AG09319 (cell line): ENCODE measurements around the gene CDK19.

Source experiments
- DNase-seq: peaks from one replicate; pipeline ENCODE4 v3.0.0-alpha.2; 2010; ENCODE audit warnings: low read depth; ENCODE audit errors: extremely low read depth
- TF ChIP-seq, protein P1 (sequence below): IDR thresholded peaks from 2 replicates; pipeline ENCODE4 v1.5.1; 2011; ENCODE audit warnings: low read depth, mild to moderate bottlenecking, inconsistent platforms, low read length, moderate library complexity

CDK19 gene

DNA sequence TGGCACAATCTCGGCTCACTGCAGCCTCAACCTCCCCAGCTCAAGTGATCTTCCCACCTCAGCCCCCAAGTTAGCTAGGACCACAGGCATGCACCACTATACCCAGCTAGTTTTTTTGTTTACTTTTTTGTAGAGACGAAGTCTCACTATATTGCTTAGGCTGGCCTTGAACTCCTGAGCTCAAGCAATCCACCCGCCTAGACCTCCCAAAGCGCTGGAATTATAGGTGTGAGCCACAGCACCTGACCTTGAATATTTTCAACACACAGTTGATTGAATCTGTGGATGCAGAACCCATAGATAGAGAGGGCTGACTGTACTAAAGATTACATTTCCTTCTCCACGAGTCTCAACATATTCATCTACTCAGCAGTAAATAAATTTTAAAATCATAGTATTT, 15.6 kb downstream of the CDK19 start:
- no peak for DNase-seq

DNA sequence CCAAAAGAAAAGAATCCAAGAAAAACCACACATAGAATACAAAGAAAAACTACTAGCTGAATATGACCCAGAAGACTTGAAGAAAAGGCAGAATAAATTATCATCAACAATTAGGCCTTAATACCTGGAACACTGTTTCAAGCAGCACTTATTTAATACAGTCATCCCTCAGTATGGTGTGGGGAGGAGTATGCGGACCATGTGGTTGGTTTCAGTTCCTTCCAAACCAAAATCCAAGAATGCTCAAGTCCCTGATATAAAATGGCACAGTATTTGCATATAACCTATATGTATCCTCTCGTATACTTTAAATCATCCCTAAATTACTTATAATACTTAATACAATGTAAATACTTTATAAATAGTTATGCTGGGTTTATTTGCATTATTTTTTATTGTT, 16.1 kb downstream of the CDK19 start:
- TF ChIP-seq, protein P1, sequence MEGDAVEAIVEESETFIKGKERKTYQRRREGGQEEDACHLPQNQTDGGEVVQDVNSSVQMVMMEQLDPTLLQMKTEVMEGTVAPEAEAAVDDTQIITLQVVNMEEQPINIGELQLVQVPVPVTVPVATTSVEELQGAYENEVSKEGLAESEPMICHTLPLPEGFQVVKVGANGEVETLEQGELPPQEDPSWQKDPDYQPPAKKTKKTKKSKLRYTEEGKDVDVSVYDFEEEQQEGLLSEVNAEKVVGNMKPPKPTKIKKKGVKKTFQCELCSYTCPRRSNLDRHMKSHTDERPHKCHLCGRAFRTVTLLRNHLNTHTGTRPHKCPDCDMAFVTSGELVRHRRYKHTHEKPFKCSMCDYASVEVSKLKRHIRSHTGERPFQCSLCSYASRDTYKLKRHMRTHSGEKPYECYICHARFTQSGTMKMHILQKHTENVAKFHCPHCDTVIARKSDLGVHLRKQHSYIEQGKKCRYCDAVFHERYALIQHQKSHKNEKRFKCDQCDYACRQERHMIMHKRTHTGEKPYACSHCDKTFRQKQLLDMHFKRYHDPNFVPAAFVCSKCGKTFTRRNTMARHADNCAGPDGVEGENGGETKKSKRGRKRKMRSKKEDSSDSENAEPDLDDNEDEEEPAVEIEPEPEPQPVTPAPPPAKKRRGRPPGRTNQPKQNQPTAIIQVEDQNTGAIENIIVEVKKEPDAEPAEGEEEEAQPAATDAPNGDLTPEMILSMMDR = no peak
- no peak for DNase-seq

More for the DNA sequence above, 15.6 kb downstream of the CDK19 start:
- TF ChIP-seq, protein P1 = no peak

DNA sequence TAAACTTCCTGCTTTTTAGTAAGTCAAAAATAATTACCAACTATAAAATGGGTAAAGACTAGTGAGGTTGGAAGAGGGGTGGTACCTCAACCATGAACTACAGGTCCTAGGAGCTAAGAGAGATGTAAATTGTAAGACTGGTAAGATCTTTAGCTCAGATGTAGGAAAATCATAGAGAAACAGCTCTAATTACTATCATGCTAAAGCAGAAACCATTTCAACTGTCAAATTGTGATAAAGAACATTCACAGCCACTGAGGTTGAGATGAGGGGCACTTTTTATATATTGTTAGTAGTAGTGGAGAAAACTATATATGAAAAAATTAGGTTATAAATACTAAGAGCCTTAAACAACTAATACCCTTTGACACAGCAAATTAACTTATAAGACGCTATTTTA, 20.0 kb downstream of the CDK19 start:
- TF ChIP-seq, protein P1 = no peak

DNA sequence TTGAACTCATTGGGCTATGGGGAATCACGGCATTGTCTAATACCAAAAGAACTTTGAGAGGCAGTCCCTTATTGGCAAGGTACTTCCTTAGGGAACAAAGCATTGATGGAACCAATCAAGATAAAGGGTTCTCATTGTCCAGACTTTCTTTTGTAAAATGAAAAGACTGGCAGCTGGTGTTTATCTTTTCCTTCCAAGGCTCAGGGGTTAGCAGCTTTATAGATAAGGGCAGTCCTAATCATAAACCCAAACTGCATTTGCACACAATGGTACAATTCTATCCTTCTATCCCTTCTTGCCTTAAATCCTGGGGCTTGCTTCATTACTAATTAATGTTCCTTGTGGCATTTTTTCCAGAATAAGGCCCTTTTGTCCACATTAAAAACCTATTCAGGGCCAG, 28.6 kb downstream of the CDK19 start:
- TF ChIP-seq, protein P1 = no peak
- no peak for DNase-seq

More for the DNA sequence above, 20.0 kb downstream of the CDK19 start:
- DNase-seq = no peak

DNA sequence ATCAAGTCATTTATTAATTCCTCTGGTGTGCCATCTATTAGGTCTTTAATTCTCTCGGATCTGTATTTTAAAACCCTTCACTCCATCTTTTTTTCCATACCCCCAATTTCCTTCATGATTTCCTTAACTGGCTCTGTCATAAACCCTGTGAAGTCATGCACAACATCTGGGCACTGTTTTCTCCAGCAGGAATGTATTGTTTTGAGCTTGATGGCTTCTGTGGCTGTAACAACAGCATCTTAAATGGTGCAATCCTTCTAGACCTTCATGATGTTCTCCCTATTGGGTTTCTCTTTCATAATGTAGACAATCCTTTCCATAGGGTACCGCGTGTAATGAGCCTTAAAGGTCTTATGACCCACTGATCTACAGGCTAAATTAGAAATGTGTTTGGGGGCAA, 29.0 kb downstream of the CDK19 start:
- TF ChIP-seq, protein P1 = no peak
- no peak for DNase-seq

DNA sequence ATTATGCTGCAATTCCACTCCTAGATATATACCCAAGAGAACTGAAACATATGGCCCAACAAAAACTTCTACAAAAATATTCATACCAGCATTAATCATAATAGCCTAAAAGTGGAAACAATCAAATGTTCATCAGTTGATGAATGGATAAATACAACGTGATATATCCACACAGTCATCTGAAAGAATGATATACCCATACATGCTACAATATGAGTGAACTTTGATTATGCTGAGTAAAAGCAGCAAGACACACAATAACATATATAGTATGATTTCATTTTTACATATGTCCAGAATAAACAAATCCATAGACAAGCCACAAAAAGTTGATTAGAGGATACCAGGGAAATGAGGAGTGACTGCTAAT, 30.7 kb downstream of the CDK19 start:
- DNase-seq = no peak
- TF ChIP-seq, protein P1 = no peak

DNA sequence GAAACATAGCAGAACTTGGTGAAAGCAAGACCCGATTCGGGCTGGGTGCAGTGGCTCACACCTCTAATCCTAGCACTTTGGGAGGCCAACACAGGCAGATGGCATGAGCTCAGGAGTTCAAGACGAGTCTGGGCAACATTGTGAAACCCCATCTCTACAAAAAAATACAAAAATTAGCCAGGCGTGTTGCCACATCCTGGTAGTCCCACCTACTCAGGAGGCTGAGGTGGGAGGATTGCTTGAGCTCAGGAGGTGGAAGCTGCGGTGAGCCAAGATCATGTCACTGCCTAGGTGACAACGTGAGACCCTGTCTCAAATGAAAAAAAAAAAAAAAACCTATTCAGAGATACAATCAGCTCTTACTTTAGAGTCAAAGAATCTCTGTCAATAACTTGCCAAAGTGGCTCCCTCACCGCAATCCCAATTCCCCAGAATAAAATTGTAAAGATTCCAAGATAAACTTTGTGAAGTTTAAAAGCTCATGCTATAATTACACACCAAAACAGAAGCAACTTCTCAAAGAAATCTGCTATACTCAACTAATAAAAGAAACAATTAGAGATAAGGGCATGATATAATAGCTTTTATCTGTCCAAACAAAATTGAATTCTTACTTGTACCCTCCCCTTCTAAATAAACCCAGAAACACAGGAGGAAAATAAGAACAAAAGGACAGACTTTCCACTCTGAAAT, 33.6 kb downstream of the CDK19 start:
- TF ChIP-seq, protein P1 = no peak

More for the DNA sequence above, 33.6 kb downstream of the CDK19 start:
- DNase-seq = no peak
